ENCODE data around the gene RNF8.
A peak's percentile ranks its signal among the peaks of the same experiment; 100 is the strongest.
"Not testable (repeated sequence)": the region's sequence is repeated elsewhere in the genome, so short reads cannot be mapped to it uniquely, and the experiment has no call there.

RNF8 gene

GRCh38 chr6:37323580-37323979, 30.2 kb upstream of the RNF8 start:
- H3K4me1 ChIP-seq (ENCODE audit: control insufficient read depth in 1 of 2, insufficient read depth in 2 of 2, low read length in 2 of 2): peaks cover 12 to 14% of the 10 kb centered on the region in 2 donors
- no peak overlapping the region for H3K27ac ChIP-seq (ENCODE audit: low read length)

DNA sequence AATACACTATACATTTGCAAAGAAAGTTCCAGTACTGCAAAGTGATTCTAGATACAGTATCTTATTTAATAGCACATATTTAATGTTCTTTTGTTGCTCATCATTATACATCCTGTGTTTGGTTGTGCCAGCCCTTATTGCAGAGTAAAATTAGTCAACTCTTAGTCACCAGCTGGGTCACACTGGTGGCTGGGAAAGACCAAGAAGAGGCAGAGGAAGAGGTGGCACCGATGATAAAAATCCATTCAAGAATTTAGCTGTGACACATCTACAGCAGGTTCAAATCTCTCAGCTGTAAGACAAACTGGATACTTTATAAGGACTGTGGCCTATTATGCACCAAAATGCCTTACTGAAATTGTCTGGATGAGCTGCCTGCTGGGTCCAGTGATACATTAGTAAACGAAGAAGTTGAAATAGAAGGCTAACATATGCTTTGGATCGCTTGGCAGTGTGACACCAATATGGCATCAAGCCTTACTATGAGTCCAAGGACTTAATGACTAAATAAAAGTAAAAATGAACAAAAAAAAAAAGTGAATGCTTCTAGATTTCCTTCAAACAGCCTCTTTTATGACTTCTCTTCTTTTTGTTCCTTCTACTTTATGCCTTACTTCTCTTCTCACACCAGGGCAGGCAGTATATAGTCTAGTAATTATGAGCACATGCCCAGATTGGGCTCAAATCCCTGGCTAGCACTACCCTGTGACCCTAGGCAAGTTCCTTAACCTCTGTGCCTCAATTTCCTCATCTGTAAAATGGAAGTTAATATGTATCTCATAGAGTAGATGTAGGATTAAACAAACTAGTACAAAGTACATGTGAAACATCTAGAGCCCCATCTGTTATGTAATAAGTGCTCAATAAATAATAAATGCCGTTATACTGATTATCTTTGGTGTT, 29.4 kb upstream of the RNF8 start:
- H3K27me3 ChIP-seq (ENCODE audit: low read depth, low read length): no peaks in the 10 kb centered on the region
- peak overlapping the region; percentile 34 for H3K27ac ChIP-seq (ENCODE audit: low read length)
- no peak overlapping the region for H3K4me3 ChIP-seq (ENCODE audit: low read depth in 1 of 2, low read length in 2 of 2)
- H3K9me3 ChIP-seq (ENCODE audit: control insufficient read depth in 1 of 2, low read length in 2 of 2): no peaks in the 10 kb centered on the region
- H3K4me1 ChIP-seq (ENCODE audit: control insufficient read depth in 1 of 2, insufficient read depth in 2 of 2, low read length in 2 of 2): peaks cover 12 to 14% of the 10 kb centered on the region in 2 donors
- peaks cover 10 to 19% of the 10 kb centered on the region in 2 donors for H3K36me3 ChIP-seq (ENCODE audit: control insufficient read depth in 1 of 2, insufficient read depth in 2 of 2, low read length in 2 of 2)

More at GRCh38 chr6:37323580-37323979, 30.2 kb upstream of the RNF8 start:
- Histone ChIP-seq H3K4me3 (ENCODE audit: low read depth in 1 of 2, low read length in 2 of 2) (no peak overlapping the region), H3K27me3 (ENCODE audit: low read depth, low read length) (no peaks in the 10 kb centered on the region), H3K36me3 (ENCODE audit: control insufficient read depth in 1 of 2, insufficient read depth in 2 of 2, low read length in 2 of 2) (peaks cover 18 to 25% of the 10 kb centered on the region in 2 donors), H3K9me3 (ENCODE audit: control insufficient read depth in 1 of 2, low read length in 2 of 2) (no peaks in the 10 kb centered on the region)

DNA sequence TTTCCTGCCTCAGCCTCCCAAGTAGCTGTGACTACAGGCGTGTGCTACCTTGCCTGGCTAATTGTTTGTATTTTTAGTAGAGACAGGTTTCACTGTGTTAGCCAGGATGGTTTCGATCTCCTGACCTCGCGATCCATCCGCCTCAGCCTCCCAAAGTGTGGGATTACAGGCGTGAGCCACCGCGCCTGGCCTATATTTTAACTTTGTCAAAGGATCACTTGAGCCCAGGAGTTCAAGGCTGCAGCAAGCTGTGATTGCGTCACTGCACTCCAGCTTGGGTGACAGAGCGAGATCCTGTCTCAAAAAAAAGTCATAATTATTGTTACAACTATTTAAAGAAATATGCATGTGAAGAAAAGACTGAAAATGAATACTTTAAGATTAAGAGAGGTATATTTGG, 23.4 kb upstream of the RNF8 start:
- H3K4me1 ChIP-seq (ENCODE audit: control insufficient read depth in 1 of 2, insufficient read depth in 2 of 2, low read length in 2 of 2); H3K9me3 ChIP-seq (ENCODE audit: control insufficient read depth in 1 of 2, low read length in 2 of 2); H3K4me3 ChIP-seq (ENCODE audit: low read depth in 1 of 2, low read length in 2 of 2); H3K27ac ChIP-seq (ENCODE audit: low read length); H3K27me3 ChIP-seq (ENCODE audit: low read depth, low read length): not testable (repeated sequence)
- peaks cover 10 to 28% of the 10 kb centered on the region in 2 donors for H3K36me3 ChIP-seq (ENCODE audit: control insufficient read depth in 1 of 2, insufficient read depth in 2 of 2, low read length in 2 of 2)

- Histone ChIP-seq H3K4me1 (ENCODE audit: control insufficient read depth in 1 of 2, insufficient read depth in 2 of 2, low read length in 2 of 2) (no peaks in the 10 kb centered on the region), H3K36me3 (ENCODE audit: control insufficient read depth in 1 of 2, insufficient read depth in 2 of 2, low read length in 2 of 2) (peaks cover 10 to 28% of the 10 kb centered on the region in 2 donors), H3K9me3 (ENCODE audit: control insufficient read depth in 1 of 2, low read length in 2 of 2) (no peaks in the 10 kb centered on the region), H3K27ac (ENCODE audit: low read length) (no peak overlapping the region), H3K27me3 (ENCODE audit: low read depth, low read length) (no peaks in the 10 kb centered on the region), H3K4me3 (ENCODE audit: low read depth in 1 of 2, low read length in 2 of 2) (no peak overlapping the region)
Observed at GRCh38 chr6:37331047-37331446, 22.7 kb upstream of the RNF8 start.

GRCh38 chr6:37332894-37333293, 20.9 kb upstream of the RNF8 start:
- no peaks in the 10 kb centered on the region for H3K27me3 ChIP-seq (ENCODE audit: low read depth, low read length)
- H3K4me1 ChIP-seq (ENCODE audit: control insufficient read depth in 1 of 2, insufficient read depth in 2 of 2, low read length in 2 of 2): no peaks in the 10 kb centered on the region
- H3K4me3 ChIP-seq (ENCODE audit: low read depth in 1 of 2, low read length in 2 of 2): no peak overlapping the region
- no peak overlapping the region for H3K27ac ChIP-seq (ENCODE audit: low read length)
- H3K36me3 ChIP-seq (ENCODE audit: control insufficient read depth in 1 of 2, insufficient read depth in 2 of 2, low read length in 2 of 2): peaks cover 10 to 28% of the 10 kb centered on the region in 2 donors
- no peaks in the 10 kb centered on the region for H3K9me3 ChIP-seq (ENCODE audit: control insufficient read depth in 1 of 2, low read length in 2 of 2)

- Histone ChIP-seq H3K27me3 (ENCODE audit: low read depth, low read length) (no peaks in the 10 kb centered on the region), H3K9me3 (ENCODE audit: control insufficient read depth in 1 of 2, low read length in 2 of 2) (no peaks in the 10 kb centered on the region), H3K27ac (ENCODE audit: low read length) (no peak overlapping the region), H3K4me1 (ENCODE audit: control insufficient read depth in 1 of 2, insufficient read depth in 2 of 2, low read length in 2 of 2) (no peaks in the 10 kb centered on the region), H3K4me3 (ENCODE audit: low read depth in 1 of 2, low read length in 2 of 2) (no peak overlapping the region), H3K36me3 (ENCODE audit: control insufficient read depth in 1 of 2, insufficient read depth in 2 of 2, low read length in 2 of 2) (peaks cover 10 to 28% of the 10 kb centered on the region in 2 donors)
Observed at GRCh38 chr6:37334047-37334446, 19.7 kb upstream of the RNF8 start.

- H3K9me3 ChIP-seq (ENCODE audit: control insufficient read depth in 1 of 2, low read length in 2 of 2); H3K4me3 ChIP-seq (ENCODE audit: low read depth in 1 of 2, low read length in 2 of 2); H3K27me3 ChIP-seq (ENCODE audit: low read depth, low read length); H3K4me1 ChIP-seq (ENCODE audit: control insufficient read depth in 1 of 2, insufficient read depth in 2 of 2, low read length in 2 of 2); H3K36me3 ChIP-seq (ENCODE audit: control insufficient read depth in 1 of 2, insufficient read depth in 2 of 2, low read length in 2 of 2); H3K27ac ChIP-seq (ENCODE audit: low read length): not testable (repeated sequence)
Observed at GRCh38 chr6:37338317-37338716, 15.5 kb upstream of the RNF8 start.

- Histone ChIP-seq H3K9me3 (ENCODE audit: control insufficient read depth in 1 of 2, low read length in 2 of 2) (no peaks in the 10 kb centered on the region), H3K4me1 (ENCODE audit: control insufficient read depth in 1 of 2, insufficient read depth in 2 of 2, low read length in 2 of 2) (no peaks in the 10 kb centered on the region), H3K27ac (ENCODE audit: low read length) (no peak overlapping the region), H3K36me3 (ENCODE audit: control insufficient read depth in 1 of 2, insufficient read depth in 2 of 2, low read length in 2 of 2) (no peaks in the 10 kb centered on the region), H3K4me3 (ENCODE audit: low read depth in 1 of 2, low read length in 2 of 2) (no peak overlapping the region), H3K27me3 (ENCODE audit: low read depth, low read length) (no peaks in the 10 kb centered on the region)
Observed at GRCh38 chr6:37338745-37339255, 15.0 kb upstream of the RNF8 start.

DNA sequence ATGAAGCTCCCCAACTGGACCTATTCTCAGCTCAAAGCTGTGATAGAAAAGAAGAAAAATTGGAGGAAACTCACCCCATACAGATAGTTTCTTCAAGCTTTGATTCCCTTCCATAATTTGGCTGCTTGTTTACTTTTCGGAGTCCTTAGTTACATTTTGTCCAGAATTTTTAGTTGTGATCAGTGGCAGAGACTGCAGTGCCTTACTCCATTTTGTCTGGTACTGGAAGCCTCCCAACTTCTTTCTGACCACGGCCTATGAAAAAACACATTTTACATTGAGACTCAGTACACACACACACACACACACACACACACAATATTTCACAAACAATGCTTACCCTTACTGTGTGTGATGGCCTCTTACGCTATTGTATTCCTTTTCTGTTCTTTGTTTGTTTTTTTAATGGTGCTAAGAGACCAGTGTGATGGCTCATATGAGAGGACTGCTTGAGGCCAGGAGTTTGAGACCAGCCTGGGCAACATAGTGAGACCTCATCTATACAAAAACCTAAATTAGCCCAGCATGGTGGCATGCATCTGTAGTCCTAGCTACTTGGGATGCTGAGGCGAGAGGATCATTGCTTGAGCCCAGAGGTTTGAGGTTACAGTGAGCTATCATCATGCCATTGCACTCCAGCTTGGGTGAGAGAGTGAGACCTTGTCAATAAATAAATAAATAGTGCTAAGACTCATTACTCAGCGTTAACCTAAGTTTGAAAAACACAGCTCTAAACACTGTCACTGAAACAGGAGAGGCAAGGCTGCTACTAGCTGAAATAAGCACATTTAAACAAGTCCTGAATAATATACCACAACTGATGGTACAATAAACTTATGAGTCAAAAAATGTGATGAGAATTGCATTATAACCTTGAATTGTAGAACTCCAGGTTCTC, 13.8 kb upstream of the RNF8 start:
- H3K4me3 ChIP-seq (ENCODE audit: low read depth in 1 of 2, low read length in 2 of 2): no peak overlapping the region
- H3K4me1 ChIP-seq (ENCODE audit: control insufficient read depth in 1 of 2, insufficient read depth in 2 of 2, low read length in 2 of 2): no peaks in the 10 kb centered on the region
- no peak overlapping the region for H3K27ac ChIP-seq (ENCODE audit: low read length)
- no peaks in the 10 kb centered on the region for H3K9me3 ChIP-seq (ENCODE audit: control insufficient read depth in 1 of 2, low read length in 2 of 2)
- H3K36me3 ChIP-seq (ENCODE audit: control insufficient read depth in 1 of 2, insufficient read depth in 2 of 2, low read length in 2 of 2): no peaks in the 10 kb centered on the region
- H3K27me3 ChIP-seq (ENCODE audit: low read depth, low read length): no peaks in the 10 kb centered on the region

DNA sequence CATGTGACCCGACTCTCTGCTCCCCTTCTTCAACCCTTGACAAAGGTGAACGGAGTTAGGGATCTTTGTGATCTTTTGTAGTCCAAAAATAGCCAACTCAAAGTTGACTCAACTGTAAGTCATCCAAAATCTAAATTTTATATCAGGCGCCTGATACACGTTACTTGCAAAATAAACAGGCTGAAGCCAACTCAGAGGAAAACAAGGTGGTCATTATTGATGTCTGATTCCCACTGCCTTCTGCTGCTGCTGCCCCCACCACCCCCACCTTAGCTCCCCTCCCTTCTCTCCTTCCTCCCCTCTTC, 13.2 kb upstream of the RNF8 start:
- Histone ChIP-seq H3K27ac (ENCODE audit: low read length) (no peak overlapping the region), H3K4me3 (ENCODE audit: low read depth in 1 of 2, low read length in 2 of 2) (no peak overlapping the region), H3K9me3 (ENCODE audit: control insufficient read depth in 1 of 2, low read length in 2 of 2) (no peaks in the 10 kb centered on the region), H3K27me3 (ENCODE audit: low read depth, low read length) (no peaks in the 10 kb centered on the region), H3K36me3 (ENCODE audit: control insufficient read depth in 1 of 2, insufficient read depth in 2 of 2, low read length in 2 of 2) (no peaks in the 10 kb centered on the region), H3K4me1 (ENCODE audit: control insufficient read depth in 1 of 2, insufficient read depth in 2 of 2, low read length in 2 of 2) (no peaks in the 10 kb centered on the region)

GRCh38 chr6:37343248-37343647, 10.5 kb upstream of the RNF8 start:
- Histone ChIP-seq H3K4me3 (ENCODE audit: low read depth in 1 of 2, low read length in 2 of 2) (no peak overlapping the region), H3K4me1 (ENCODE audit: control insufficient read depth in 1 of 2, insufficient read depth in 2 of 2, low read length in 2 of 2) (no peaks in the 10 kb centered on the region), H3K27ac (ENCODE audit: low read length) (no peak overlapping the region), H3K9me3 (ENCODE audit: control insufficient read depth in 1 of 2, low read length in 2 of 2) (no peaks in the 10 kb centered on the region), H3K27me3 (ENCODE audit: low read depth, low read length) (no peaks in the 10 kb centered on the region), H3K36me3 (ENCODE audit: control insufficient read depth in 1 of 2, insufficient read depth in 2 of 2, low read length in 2 of 2) (no peaks in the 10 kb centered on the region)

Data from muscle layer of duodenum (tissue), 2 donors.